Activated CD4-positive, CD25-positive, alpha-beta regulatory T cell treated with anti-CD3 and anti-CD28 coated beads, Interleukin-2, amount 50 U/mL, for 72 hours (primary cell): ENCODE data around the gene RNF121.

Source experiments
- DNase-seq: peaks from one replicate; pipeline ENCODE4 v3.0.0; 2021

RNF121 gene

GRCh38 chr11:72007089-72007476 is 78.2 kb downstream of the RNF121 start:
- no peak for DNase-seq

DNA sequence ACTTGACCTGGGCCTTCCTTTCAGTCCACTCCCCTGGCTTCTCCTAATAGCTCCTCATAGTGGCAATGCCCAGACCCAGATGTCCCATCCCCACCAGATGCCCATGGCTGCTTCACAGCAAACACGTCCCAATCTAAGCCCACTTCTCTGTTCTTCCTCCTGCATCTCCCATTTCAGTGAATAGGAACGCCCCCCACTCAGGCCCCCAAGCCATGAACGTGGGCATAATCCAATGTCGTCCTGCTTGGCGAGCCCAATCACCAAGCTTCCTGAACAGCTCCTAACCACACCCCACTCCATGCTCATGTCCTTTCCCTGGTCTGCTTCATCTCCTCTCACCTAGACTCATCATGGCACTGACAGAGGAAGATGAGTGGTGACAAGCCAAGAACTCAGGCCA is 78.7 kb downstream of the RNF121 start:
- no peak for DNase-seq

DNA sequence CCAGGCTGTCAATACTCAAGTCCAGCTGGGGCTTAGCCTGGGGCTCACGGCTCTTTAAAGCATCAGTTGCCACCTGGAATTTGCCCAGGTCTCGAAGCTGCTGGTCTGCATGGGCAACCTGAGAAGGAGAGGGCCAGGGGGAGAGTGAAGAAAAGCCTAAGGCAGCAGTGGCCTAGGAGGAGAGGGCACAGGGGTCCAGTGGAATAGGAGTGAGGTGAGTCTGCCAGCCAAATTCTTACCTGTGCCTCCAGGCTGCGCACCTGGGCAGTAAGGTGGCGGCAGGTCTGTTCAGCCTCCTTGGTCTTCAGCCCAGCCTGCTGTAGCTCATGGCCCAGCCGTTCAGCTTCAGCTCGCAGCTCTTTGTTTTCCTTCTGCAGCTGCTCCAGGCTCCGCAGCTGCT is 79.9 kb downstream of the RNF121 start:
- no peak for DNase-seq

DNA sequence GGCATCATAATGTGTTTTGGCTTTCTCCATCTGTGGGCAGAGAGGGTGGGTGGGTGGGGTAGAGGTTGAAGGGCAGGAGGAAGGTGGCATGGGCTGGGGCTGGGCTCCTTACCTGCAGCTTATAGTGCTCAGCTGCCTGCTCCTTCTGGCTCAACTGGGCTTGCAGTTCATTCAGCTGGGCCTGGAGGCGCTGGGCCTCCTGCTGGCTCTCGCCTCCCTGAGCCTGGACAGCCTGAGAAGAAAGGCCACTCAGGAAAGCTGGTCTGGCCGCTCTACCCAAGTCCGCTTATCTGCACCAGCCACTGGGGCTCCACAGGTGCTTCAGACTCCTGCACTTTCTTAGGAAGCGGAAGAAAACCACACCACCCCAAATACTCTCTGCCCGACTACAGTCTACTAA is 80.3 kb downstream of the RNF121 start:
- DNase-seq, result no peak

GRCh38 chr11:72010529-72011233 is 81.8 kb downstream of the RNF121 start:
- DNase-seq, result no peak

- DNase-seq, result no peak
Observed at GRCh38 chr11:72012091-72012630, 83.3 kb downstream of the RNF121 start.

- no peak for DNase-seq
Observed at GRCh38 chr11:72012897-72013721, 84.3 kb downstream of the RNF121 start.

- DNase-seq, result no peak
Observed at GRCh38 chr11:72013765-72014711, 85.2 kb downstream of the RNF121 start.

GRCh38 chr11:72014761-72015320 is 86.0 kb downstream of the RNF121 start:
- DNase-seq, result no peak

GRCh38 chr11:72015511-72016061 is 86.7 kb downstream of the RNF121 start:
- no peak for DNase-seq

DNA sequence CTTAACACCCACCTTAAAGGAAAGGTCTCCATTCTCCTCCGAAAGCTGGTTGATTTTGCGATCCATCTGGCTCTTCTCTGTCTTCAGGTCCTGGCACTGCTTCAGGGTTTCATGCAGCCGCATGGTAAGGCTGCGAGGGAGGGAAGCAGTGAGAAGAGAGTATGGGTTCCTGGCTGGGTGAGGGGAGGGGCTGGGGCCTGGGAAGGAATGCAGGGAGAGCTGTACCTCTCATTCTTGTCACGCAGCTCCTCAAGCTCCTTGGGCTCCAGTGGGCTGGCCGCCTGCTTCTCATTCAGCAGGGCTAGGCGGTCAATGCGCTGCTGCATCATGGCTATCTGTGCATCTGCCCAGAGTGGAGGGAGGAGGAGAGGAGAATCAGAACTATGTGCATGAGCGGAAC is 89.3 kb downstream of the RNF121 start:
- DNase-seq, result no peak

DNA sequence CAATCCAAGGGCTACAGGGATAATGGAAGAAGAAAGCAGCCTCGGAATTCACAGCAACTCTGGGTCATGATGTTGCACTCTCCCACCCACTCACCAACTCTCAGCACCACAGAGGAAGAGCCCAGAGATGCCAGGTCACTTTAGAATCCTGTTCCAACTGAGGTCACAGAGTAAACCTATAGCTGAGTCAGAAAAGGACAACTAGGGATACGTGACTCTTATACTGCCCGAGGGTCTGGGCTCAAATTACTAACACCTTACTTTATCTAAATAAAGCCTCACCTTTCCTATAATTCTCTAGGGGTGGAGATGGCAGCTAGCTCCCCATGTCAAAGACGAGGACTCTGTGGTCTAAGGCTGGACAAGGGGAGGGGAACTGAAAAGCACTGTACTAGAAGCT is 94.5 kb downstream of the RNF121 start:
- DNase-seq, result no peak

DNA sequence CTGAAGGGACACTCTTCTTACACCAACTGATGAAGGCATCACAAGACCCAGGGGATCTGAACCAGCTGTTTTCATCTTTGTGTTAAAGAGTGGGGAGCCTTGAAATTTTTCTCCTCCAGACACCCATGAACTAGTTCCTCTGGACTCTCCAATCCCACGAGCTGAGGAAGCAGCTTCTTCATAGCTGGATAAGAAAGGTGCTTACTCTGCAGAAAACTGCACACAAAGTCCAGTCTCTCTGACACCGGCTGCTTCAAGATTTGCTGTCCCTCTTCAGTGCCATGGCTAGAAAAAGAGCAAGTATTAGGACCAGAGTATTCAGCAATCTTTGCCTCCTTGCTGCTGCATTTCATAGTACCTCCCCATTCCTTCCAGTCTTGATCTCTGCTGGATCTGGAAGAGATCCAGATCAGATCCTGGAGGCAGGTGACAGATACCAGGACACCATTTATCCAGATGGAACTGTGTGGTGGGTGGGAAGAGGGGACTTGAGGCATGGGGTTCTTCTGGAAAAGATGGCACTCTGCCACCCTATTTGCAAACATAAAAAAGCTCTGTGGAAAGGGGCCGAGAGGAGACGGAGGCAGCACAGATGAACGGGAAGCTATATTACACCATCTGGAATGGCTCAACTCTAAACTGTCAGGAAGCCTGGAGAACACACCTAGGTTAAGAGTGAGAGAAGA is 95.4 kb downstream of the RNF121 start:
- no peak for DNase-seq

DNA sequence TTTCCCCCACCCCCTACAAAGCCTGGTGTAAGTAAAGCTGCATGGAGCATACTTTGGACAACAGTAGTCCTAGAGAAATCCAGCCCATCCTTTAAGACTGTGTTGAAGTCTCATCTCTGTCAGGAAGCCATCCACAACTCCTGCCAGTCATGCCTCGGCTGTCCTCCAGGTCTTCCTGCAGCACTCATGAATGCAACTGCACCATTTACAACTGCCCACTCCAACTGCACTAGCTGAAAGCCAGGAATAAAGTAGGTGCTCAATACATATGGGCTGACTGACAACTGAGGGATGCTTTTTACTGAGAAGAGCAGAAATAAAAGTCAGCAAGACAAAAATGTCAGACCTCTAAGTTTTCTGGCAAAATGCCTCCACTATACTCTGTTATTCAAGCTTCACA is 97.2 kb downstream of the RNF121 start:
- no peak for DNase-seq

GRCh38 chr11:72030472-72031045 is 101.7 kb downstream of the RNF121 start:
- no peak for DNase-seq

DNA sequence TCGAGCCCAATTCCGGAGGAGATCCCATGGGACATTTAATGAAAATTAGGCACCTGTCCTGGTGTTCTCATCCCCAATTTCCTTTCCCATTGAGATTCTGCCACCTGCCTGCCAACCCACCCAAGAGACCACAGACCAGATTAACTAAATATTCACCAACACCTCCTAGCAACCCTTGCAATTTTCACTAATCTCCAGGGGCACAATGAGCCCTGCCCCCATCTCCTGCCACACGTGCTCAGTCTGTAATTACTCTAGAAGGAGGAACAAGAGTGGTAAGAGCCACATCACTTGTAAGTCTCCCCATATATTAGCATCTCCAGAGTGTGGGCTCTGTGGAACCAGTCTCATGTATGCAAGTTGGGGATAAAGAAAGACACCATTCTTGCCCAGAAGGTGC is 107.8 kb downstream of the RNF121 start:
- no peak for DNase-seq

- DNase-seq, result no peak
Observed at GRCh38 chr11:72037554-72038311, 108.9 kb downstream of the RNF121 start.

DNA sequence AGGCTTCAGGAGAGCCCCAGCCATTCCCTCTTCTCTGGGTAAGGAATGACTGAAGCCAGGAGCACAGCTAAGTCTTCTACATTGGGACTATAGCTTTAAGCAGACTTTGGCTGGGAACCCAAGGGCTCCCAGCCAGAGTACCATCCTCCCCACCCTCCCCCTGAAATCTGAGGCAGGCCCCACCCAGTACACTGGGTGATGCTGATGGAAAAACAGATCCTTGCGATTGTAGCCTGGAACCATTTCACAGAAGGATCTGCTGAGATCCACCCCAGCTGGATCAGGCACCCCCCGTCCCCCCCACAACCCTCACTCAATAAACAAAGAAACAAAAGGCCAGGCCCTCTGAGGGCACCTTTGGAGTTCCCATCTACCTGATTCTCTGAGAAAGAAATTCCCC is 109.6 kb downstream of the RNF121 start:
- no peak for DNase-seq

- DNase-seq, result no peak
Observed at GRCh38 chr11:72039031-72039855, 110.4 kb downstream of the RNF121 start.
